Gastrocnemius medialis (tissue), 4 donors: ENCODE data around the gene CC2D2B.

Source experiments
- CTCF ChIP-seq, 5 experiments: fragments of 450-650 bp in 3 of 5; fragments of 200-600 bp in 2 of 5; sonication (generic) in 2 of 5; IDR thresholded peaks in 4 of 5; conservative IDR thresholded peaks in 1 of 5; 1 replicate in 4 of 5; 2 replicates in 1 of 5; pipeline ENCODE4 v1.5.1; 2016 to 2019; ENCODE audit warnings: antibody characterized with exemption in 5 of 5, mild to moderate bottlenecking in 3 of 5, moderate library complexity in 3 of 5
- POLR2A ChIP-seq, 2 donors: fragments of 450-650 bp; IDR thresholded peaks; one replicate each; pipeline ENCODE4 v1.6.1; 2017; ENCODE audit warnings: antibody characterized with exemption in 2 of 2, mild to moderate bottlenecking in 2 of 2, moderate library complexity in 2 of 2

- no peak for TF ChIP-seq CTCF (IDR thresholded peaks at IDR 0.05 in 4 of 5, conservative IDR thresholded peaks at IDR 0.05 in 1 of 5)
- TF ChIP-seq POLR2A (IDR thresholded peaks at IDR 0.05) = no peak
Observed at GRCh38 chr10:96013956-96014355, 106.2 kb downstream of the CC2D2B start.
